Sigmoid colon (tissue), 4 donors: ENCODE results near the gene IGFBPL1.

Experiments used
- POLR2AphosphoS5 ChIP-seq, 4 donors: sonication (generic); formaldehyde crosslinking; IDR thresholded peaks; one replicate each; pipeline ENCODE4 v1.6.1; 2017; ENCODE audit warnings: antibody characterized with exemption in 4 of 4
- TF ChIP-seq, protein P1 (sequence below), 4 experiments: fragments of 450-650 bp in 3 of 4; fragments of 200-600 bp in 1 of 4; IDR thresholded peaks; one replicate each; pipeline ENCODE4 v1.5.1; 2016 to 2019; ENCODE audit warnings: antibody characterized with exemption in 4 of 4, mild to moderate bottlenecking in 3 of 4, moderate library complexity in 2 of 4

DNA sequence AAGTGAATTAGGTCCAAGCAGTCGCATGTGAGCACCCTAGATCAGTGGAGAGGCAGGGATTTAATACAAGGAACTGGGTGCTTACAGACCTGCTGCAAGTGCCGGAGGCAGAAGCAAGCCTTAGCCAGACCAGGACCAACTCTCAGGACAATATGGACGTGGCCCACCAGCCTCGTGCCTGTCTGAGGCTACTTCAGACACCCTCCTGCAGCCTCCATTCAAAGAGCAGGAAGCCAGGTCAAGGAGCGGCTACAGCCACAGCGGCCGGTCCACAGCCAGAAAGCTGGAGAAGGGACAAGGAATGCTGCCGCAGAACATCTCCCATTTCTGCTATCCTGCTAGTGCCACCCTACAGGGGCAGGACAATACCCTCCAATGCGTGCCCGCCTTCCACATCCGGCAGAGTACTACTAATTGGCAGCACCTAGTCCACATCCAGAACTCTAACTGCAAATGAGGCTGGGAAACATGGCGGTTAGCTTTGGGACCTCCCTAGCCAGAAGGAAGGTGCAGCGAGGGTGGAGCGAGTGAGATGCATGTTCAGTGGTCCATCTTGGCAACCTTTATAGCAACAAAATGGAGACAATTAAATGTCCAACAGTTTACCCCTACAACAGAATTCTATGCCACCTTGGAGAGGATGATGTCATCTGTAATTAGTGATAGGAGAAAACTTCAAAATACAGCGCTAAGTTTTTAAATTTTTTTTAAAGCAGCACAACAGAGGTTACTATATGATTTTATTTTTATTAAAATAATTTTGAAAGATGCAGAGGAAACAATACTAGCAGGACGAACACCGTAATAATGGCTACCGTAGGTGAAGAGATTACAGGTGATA lies 32.8 kb downstream of the IGFBPL1 start:
- TF ChIP-seq, protein P1, sequence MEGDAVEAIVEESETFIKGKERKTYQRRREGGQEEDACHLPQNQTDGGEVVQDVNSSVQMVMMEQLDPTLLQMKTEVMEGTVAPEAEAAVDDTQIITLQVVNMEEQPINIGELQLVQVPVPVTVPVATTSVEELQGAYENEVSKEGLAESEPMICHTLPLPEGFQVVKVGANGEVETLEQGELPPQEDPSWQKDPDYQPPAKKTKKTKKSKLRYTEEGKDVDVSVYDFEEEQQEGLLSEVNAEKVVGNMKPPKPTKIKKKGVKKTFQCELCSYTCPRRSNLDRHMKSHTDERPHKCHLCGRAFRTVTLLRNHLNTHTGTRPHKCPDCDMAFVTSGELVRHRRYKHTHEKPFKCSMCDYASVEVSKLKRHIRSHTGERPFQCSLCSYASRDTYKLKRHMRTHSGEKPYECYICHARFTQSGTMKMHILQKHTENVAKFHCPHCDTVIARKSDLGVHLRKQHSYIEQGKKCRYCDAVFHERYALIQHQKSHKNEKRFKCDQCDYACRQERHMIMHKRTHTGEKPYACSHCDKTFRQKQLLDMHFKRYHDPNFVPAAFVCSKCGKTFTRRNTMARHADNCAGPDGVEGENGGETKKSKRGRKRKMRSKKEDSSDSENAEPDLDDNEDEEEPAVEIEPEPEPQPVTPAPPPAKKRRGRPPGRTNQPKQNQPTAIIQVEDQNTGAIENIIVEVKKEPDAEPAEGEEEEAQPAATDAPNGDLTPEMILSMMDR (IDR thresholded peaks at IDR 0.05): no peak
- no peak for TF ChIP-seq POLR2AphosphoS5 (IDR thresholded peaks at IDR 0.05)
